ENCODE data around the gene CMIP.
"Not testable (repeated sequence)": the region's sequence is repeated elsewhere in the genome, so short reads cannot be mapped to it uniquely, and the experiment has no call there.

The CMIP gene

DNA sequence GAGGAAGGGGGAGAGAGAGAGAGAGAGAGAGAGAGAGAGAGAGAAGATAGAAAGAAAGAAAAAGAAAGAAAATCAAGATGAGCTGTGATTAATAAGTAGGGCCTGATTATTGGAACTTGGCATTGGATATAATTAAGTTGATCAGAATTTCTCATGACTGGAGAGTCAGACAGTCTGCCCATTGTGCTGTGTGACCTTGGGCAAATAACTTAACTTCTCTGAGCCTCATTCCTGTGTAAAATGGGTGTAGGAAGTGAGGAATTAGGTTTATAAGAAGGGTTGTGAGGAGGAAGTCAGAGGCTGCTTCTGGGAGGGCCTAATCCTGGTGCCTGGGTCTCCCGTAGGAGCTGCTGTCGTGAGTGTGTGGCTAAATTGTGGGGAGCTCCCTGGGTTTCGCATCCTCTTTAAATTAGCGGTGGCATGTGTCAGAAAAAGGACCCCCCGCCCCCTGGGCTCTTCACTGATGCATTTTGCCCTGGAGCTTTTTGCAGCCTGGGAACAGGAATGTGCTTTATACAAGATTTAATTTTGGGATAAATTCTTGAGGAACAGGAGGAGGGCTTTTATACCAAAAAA lies 76.0 kb downstream of the CMIP start:
- DNase-seq, result no peak

DNA sequence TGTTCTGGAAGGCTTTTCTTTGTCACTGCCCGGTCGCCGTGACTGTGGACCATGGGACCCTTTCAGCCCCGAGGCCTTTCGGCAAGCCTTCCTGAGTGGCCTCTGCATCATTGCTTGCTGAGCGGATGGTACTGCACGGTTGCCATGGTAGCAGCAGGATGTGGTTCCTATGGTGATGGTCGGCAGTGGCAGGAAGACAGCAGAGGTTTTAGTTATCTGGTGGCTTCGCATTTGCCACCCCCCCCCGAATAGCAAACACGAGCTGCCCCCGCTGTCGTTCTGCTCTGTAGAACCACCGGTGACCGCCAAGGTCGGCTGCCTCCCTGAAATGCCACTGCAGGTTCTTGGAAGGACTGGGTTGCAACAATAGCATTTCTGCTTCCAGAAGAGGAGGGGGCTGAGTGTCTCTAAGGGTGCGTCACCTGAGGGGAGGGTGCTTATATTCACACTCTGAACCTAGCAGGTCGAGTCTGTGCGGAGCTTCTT lies 76.6 kb downstream of the CMIP start:
- no peak for DNase-seq

DNA sequence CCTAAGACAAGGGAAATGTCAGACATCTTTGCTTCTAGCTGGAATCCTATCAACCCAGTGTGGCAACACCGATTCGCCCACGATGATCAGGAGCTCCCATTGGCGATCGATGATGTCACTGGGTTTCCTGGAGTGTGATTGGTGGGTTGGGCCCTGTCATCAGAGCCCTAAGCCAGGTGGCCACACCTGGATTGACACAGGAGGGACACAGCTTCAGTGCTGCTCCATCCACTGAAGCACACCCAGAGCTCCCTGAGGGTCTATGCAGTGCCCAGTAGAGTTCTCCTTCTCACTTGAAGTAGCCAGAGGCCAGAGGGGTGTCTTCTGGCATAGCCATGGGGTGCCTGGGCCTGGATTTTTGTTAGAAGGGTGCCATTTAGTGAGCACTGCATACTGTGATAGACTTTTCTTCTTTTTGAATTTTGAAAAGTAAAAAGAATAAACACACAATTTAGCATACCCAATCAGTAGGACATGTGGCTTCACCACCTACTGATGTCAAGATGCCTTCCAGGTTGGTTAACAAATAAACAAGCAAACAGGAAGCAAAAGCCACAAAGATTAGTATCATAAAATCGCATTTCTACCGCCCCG lies 77.6 kb downstream of the CMIP start:
- DNase-seq, result no peak

DNA sequence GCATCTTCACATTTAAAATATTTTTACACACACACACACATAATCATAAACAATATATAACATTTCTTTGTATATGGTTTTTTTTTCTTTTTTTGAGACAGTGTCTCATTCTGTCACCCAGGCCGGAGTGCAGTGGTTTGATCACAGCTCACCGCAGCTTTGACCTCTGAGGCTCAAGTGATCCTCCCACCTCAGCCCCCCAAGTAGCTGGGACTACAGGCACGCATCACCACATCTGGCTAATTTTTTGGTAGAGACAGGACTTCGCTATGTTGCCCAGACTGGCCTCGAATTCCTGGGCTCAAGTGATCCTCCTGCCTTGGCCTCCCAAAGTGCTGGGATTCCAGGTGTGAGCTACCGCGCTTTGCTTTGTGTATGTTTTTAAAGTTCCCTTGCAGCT lies 78.2 kb downstream of the CMIP start:
- DNase-seq, result not testable (repeated sequence)

DNA sequence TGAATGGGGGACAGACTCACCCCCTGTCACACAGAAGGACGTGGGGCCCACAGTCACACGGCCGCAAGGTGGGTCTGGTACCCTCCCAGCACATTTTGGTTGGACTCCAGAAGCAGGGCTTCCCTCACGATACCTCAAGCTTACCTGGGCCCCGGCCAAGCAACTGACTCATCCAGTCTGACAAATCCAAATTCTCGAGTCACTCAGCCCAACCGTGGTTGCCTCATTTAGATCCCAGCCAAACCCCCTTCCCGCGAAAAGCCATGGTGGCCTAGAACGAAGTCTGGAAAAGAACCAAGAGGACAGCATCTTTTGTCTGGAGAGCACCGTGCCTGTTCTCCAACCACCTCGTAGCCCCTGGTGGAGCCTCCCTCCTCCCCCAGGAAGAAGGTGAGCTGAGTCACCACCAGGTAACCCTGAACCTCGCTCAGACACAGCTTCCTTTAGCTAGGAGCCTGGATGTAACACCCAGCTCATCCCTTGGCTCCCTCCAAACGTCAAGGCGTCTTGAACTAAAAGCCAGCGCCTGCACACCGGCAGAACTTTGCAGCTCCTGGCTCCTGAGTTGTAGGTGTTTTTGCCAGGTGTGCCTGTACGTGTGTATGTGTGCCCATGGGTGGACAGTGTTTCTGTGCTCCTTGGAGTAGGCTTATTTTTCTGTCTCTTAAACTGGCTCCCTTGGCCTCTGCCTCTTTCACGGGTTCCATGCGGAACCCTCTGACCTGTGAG lies 78.9 kb downstream of the CMIP start:
- DNase-seq, result no peak

DNA sequence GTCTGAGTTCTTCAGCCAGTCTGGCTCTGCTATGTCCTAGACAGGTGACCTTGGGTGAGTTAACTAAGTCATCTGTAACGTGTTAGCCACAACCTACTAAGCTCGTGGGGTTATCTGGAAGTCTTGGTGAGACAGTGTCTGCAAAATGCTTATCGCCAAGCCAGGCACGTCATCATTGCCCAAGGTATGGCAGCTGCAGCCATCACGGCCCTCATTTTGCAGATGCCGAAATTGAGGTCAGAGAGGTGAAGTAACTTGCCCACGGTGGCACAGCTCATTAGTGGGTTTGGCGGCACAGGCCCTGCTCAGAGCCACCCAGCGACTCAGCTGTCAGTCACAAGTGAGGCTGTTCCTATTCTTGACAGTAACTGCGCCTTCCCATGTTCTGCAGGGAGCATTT lies 79.8 kb downstream of the CMIP start:
- no peak for DNase-seq

DNA sequence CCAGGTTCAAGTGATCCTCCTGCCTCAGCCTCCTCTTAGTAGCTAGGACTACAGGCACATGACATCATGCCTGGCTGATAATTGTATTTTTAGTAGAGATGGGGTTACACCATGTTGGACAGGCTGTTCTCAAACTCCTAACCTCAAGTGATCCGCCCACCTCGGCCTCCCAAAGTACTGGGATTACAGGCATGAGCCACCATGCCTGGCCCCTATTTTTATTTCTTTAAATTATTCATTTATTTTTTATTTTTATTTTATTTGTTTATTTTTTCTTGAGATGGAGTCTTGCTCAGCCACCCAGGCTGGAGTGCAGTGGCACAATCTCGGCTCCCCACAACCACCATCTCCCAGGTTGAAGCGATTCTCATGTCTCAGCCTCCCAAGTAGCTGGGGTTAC lies 80.3 kb downstream of the CMIP start:
- DNase-seq, result not testable (repeated sequence)

DNA sequence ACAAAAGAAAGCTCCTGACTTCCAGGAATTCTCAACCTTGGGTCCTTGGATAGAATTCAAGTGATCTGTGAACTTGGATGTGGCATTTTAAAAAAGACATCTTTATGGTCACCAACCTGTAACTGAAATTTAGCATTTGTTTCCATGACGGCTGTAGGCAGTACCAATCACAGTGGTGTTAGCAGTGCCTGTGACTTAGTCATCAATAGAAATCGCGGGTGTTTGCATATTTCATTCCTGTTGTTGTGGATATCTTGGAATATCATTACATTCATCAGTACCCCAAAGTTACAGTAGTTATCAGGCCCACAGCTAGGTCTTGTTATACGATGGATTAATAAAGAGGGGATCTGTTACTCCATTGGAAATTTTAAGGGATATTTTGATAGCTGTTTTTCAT lies 81.6 kb downstream of the CMIP start:
- DNase-seq, result no peak

DNA sequence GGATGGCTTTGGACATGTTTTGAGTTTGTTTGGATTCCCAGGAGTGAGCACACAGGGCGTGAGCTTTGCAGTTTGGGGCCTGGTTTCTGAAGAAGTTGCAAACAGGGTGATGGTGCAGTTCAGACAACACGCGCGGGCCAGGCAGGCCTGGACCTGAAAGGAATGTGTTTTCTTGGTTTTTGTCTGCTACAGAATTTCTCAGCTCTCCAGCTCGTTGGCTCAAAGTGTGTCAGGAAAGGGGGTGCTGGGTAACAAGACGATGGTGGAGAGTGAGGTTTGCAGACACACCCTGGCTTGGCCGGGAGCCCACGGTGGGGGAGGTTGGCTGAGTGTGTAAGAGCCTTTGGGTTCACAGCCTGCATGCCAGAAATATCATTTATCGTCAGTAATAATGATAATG lies 82.3 kb downstream of the CMIP start:
- no peak for DNase-seq

DNA sequence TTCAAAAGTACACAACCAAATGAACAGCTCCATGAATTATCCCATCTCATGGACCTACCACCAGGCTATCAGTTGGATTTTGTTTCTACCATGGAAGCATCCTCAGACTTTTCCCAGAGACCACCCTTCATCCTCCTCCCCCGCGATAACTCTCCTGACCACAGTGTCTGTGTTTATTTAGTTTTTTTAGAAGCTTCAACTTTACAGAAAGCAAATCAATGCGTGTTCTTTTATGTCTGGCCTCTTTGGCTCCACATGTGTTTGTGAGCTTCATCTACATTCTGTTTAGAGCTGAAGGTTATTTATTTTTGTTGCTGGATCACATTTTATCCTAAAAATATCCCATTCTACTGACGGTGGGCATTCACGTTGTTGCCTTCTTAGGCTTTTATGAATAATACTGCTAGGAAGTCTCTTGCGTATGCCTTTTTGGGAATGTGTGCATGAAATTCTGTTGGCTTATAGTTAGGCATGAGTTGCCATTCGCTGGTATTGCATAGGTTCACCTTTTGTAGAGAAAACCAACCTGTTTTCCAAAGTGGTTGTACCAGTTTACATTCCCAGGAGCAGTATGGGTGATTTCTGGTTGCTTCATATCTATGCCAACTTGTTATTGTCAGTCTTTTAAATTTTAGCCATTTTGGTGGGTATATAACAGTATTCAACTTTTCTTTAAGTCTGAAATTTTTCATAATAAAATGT lies 83.0 kb downstream of the CMIP start:
- no peak for DNase-seq

DNA sequence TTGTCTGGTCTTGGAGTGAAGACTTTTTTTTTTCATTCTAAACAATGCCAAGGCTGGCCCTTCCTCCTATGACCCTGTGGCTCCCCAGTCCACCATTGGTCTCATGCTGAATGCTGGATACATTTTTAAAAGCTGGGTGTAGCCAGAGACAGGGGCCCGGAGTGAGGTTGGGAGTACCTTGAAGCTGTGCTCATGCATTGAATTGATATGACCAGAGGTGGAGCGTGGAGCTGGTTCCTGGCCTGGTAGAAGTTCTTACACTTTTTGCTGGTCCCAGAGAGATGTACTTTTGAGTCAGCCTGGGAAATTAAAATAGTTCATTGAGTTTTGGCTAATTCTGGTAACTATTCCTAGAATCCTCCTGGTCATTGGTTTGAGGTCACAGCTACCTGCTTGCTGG lies 83.6 kb downstream of the CMIP start:
- DNase-seq, result no peak

DNA sequence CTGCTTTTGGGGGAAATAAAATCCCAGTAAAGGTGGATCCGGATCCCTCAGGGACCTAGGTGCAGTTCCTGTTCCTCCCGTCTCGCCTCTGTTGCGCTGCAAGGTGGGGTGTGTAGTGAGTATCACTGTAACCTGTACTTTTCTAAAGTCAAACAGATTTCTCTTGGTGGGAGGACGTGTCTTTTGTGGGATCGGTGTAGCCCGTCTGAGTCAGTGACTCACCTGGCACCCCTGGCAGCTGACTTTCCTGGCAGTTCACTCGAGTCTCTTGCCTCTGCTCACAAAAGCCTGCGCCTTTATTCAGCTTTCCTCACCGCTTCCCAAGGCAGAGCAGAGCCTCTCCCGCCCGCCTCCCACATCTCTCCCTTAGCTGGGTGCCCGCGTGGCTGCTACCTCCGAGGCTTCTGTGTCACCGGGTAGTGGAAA lies 85.7 kb downstream of the CMIP start:
- DNase-seq, result no peak

DNA sequence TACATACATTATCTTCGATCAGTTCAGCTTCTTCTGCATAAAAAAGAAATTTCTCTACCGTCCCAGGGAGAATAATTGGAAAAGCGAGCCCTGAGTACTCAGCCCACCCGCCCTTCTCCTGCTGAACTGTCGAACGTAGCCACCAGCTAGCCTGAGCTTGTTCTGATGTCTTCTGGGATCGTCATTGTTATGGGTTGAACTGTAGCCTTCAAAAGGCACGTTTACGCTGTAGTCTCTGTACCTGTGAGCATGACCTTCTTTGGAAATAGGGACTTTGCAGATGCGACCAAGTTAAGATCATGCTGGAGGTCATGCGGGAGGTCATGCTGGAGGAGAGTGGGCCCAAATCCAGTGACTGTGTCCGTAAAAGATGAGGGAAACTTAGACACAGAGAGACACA lies 86.2 kb downstream of the CMIP start:
- DNase-seq, result no peak

DNA sequence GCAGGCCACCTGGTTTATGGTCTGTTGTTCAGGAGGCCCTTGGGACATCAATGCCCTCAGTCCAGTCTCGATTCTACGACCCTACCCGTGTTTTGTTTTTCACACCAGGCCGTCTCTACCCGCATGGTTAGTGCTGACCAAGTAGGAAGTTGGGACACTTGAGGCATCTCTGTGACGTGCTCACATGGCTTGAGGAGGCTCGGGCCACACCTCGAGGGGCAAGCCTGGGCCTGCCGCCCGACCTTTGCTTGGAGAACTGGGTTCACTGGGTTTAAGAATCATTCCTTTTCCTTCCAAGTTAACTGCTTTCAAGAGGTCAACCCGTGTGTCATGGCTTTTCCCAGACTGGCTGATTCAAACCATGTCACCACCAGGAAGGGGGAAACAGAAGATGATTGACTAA lies 86.8 kb downstream of the CMIP start:
- DNase-seq, result no peak

DNA sequence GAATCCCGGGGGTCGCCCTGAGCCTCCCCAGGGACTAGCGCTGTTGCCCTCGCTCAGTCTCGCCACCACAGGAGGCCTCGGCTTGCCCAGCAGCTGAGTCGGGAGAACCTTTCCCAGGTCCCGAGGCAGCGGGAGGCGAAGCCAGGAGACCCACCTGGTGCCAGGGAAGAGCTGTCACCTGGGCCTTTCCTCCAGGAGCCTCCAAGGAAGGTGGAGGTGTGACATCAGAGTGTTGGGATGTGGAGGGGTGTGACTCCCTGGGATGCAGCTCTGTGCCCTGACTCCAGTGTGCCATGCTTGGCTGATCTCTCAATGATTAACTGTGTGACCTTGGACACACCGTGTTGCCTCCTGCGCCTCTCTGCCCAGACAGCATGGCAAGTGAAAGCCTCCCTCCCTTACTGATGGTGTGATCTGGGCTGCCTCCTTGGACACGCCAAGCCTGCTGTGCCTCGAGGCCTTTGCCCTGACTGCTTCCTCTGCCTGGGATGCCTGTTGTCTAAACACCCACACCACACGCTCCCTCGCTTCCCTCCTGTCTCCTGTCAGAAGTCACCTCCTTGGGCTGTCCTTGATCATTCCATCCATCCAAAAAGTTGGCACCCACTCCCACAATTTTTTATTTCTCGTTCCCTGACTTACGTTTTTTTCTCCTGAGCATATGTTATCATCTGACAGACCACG lies 88.0 kb downstream of the CMIP start:
- no peak for DNase-seq

DNA sequence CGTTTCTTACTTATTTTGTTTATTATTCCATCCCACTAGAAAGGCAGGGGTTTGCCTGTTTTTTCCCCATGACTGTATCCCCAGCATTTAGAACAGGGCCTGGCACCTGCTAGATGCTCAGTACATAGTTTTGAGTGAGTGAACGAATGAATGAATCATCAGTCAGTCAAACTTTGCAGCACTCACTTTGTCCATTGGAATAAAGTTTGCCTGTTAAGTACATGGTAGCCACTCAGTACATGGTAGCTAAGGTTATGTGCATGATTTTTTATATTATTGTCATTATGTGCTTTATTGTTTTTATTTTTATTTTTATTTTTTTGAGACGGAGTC lies 88.5 kb downstream of the CMIP start:
- no peak for DNase-seq

DNA sequence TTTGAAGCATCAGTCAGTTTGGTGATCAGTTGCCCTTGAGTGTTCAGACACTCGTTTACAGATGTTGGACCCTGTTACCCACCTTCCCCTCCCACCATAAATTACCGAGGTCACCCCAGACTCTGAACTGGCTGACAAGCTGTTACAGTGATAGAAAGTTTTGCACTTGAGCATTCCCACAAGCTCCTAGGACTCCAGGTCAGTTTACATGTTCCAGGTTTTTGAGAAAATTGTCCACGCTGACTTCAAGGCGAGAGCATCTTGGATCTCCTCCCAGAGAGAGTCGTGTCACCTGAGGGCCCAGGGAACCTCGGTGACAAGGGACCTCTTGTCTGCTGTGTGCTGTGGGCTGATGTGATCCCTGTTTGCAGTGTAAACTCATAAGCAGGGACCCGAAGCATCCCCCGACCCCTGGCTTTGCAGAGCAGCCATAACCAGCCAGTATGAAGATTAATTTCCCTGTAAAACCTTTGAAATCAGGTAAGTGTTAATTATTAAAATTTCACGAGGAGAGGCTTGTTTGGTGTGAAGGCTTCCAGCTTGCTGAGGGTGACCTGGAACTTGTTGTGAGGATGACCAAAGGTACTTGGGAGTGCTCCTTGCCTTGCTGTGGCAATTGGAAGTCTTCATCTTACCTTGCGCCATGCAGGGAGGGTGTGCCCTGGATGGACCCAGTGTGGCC lies 91.2 kb downstream of the CMIP start:
- DNase-seq, result no peak

DNA sequence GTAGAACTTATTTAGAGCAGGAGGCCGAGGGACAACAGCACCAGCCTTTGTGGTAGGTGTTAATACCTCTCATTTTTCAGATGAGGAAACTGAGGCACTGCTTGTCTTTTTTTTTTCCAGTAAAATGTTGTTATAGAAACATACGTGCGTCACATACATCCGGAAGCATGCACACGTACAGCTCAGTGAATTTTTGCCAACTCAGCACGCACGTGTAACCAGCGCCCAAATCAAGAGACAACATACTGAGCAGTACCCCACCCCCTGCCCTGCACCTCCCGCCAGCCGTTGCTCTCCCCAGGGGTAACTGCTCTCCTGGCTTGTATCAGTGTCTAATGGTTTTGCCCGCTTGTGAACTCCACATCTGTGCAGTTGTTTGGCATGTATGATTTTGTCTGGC lies 92.0 kb downstream of the CMIP start:
- DNase-seq, result no peak

DNA sequence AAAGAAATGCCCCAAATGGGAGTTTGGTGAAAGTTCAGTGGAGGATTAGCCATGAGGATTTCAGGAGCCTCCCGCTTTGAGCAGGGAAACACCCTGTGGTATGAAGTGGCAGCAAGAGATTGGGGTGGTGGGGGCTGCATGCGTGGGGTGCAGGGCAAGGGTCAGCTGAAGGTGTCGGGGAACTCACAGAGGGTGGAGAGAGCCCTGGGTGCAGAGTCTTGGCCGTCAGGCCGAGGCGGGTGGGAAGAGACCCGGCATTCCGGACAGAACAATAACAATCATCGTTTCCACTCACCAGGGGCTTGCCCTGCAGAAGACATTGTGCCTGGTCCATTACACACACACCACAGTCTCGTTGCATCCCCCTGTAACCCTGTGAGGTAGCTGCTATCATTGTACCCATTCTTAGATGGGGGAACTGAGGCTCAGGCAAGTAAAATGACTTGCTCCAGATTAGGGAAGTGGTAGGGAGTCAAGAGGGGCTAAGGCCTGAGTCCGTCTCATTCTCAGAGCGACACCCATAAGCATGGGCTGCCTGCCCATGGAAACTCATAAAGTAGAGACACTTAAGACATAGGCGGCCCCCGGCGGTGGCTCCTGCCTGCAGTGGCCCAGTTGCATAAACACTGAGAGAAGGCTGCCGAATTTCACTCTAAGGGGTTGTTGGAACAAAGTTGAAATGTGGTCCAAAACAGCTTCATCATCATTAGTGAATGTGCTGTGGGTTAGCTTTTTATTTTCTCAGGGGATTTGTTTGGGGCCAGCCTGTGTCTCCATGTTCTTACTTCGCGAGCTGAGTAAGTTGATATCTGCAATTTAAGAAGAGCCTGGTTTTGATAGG lies 93.3 kb downstream of the CMIP start:
- DNase-seq, result no peak

DNA sequence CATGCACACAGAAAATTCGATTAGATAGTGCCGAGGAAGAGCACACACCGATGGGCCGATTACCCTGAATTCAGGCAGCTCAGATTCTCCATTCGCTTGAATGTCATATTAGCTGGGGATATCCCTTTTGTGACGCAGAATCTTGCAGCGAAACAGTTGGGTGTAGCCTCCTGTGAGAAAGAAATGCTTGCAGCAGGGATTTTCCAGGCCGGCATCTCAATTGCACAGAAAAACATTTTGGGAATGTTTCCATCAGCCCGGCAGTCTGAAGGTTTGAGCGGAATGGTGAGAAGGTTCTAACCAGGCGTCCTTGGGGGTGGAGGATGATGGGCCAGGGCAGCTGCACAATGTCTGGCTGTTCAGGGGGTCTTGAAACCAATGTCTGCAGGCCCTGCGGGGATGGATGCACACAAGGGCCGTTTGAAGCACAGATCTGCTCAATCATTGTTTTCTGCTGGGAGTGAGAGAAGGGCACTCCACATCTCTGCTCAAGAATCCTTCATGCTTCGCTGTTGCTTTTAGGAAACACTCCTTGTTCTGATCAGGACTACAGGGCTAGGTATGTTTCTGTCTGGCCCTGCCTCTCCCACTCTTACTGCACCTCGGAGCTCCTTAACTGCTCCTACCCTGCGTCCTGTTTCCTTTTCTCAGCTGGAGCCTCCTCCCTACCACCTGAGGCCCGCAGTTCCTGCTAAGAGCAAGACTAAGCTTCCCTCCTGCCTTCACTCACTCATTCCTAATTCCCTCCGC lies 94.6 kb downstream of the CMIP start:
- no peak for DNase-seq

All from SHP77 (cell line).